NB4 (cell line): ENCODE results near the gene NIT2.

Experiments
- MYC ChIP-seq: IDR thresholded peaks from 2 replicates; pipeline ENCODE4 v1.6.1; 2011; ENCODE audit warnings: low read depth, low read length
- POLR2A ChIP-seq: IDR thresholded peaks from 2 replicates; pipeline ENCODE4 v1.6.1; 2011; ENCODE audit warnings: mild to moderate bottlenecking; ENCODE audit not compliant: insufficient read length; ENCODE audit errors: extremely low read depth
- TF ChIP-seq, protein P1 (sequence below): IDR thresholded peaks from one replicate; pipeline ENCODE4 v1.5.1; 2012; ENCODE audit warnings: low read depth, low read length
- TF ChIP-seq, protein P2 (sequence below): IDR thresholded peaks from 2 replicates; pipeline ENCODE4 v1.6.1; 2011; ENCODE audit warnings: low read depth, low read length

DNA sequence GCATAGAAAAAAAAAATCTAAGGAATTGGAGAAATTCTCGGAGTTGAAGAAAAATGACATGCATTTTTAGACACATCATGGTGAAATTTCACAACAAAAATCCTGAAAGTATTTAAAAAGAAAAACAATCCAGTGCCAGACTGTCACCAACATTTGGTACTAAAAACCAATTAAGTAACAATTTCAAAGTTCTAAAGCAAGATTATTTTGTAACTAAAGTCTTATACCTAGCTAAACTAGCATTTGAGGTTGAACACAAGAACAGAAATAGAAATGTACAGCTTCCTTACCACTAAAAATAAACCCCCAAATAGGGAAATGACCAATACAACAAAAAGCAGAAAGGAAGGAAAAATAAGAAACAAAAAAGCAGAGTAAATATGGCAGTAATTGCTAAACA lies 54.5 kb downstream of the NIT2 start:
- TF ChIP-seq POLR2A (no peak), MYC (no peak)
- TF ChIP-seq, protein P1, sequence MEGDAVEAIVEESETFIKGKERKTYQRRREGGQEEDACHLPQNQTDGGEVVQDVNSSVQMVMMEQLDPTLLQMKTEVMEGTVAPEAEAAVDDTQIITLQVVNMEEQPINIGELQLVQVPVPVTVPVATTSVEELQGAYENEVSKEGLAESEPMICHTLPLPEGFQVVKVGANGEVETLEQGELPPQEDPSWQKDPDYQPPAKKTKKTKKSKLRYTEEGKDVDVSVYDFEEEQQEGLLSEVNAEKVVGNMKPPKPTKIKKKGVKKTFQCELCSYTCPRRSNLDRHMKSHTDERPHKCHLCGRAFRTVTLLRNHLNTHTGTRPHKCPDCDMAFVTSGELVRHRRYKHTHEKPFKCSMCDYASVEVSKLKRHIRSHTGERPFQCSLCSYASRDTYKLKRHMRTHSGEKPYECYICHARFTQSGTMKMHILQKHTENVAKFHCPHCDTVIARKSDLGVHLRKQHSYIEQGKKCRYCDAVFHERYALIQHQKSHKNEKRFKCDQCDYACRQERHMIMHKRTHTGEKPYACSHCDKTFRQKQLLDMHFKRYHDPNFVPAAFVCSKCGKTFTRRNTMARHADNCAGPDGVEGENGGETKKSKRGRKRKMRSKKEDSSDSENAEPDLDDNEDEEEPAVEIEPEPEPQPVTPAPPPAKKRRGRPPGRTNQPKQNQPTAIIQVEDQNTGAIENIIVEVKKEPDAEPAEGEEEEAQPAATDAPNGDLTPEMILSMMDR, result no peak
- TF ChIP-seq, protein P2, sequence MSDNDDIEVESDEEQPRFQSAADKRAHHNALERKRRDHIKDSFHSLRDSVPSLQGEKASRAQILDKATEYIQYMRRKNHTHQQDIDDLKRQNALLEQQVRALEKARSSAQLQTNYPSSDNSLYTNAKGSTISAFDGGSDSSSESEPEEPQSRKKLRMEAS, result no peak
